WTC11 (cell line): ENCODE measurements around the gene RHOB. TPM values are rescaled to one million over a fixed set of nuclear protein-coding genes. Genes with fewer than 3 reads are reported as not detected.
"Not testable (repeated sequence)": the region's sequence is repeated elsewhere in the genome, so short reads cannot be mapped to it uniquely, and the experiment has no call there.

Experiments used
- ATAC-seq: fragments of 200-7000 bp; cut with Tn5 transposase; 2 replicates; pipeline ENCODE4 v1.10.0; 2021; ENCODE audit warnings: mild to moderate bottlenecking, moderate library complexity
- CTCF ChIA-PET: fragments of 300-600 bp; sonication (Branson Sonifier 250); formaldehyde crosslinking; loops from one replicate; lab custom pipeline; 2021; ENCODE audit warnings: antibody characterized with exemption; lab: Charles Lee
- POLR2A ChIA-PET: fragments of 350-600 bp; sonication (Branson Sonifier 250); formaldehyde crosslinking; loops from one replicate; lab custom pipeline; 2021; ENCODE audit warnings: antibody characterized with exemption; lab: Charles Lee
- DNase-seq: peaks from one replicate; pipeline ENCODE4 v3.0.0; 2021; ENCODE audit warnings: low spot score
- H3K27ac Mint-ChIP-seq: 2 replicates; pipeline ENCODE4 v1.8.0; 2021; ENCODE audit warnings: mixed read lengths
- H3K27me3 Mint-ChIP-seq: 2 replicates; pipeline ENCODE4 v1.8.0; 2021; ENCODE audit warnings: low read depth, mild to moderate bottlenecking, moderate library complexity, mixed read lengths
- H3K36me3 Mint-ChIP-seq: 2 replicates; pipeline ENCODE4 v1.8.0; 2021; ENCODE audit warnings: mixed read lengths
- H3K4me1 Mint-ChIP-seq: 2 replicates; pipeline ENCODE4 v1.8.0; 2022; ENCODE audit warnings: mixed read lengths
- H3K4me3 Mint-ChIP-seq: 2 replicates; pipeline ENCODE4 v1.8.0; 2021; ENCODE audit warnings: mild to moderate bottlenecking, moderate library complexity, mixed read lengths
- H3K9me3 Mint-ChIP-seq: 2 replicates; pipeline ENCODE4 v1.8.0; 2021; ENCODE audit warnings: mixed read lengths
- CBFB ChIP-seq: sonication (generic); formaldehyde crosslinking; IDR thresholded peaks from 2 replicates; pipeline ENCODE4 v1.8.1; 2022; ENCODE audit warnings: mild to moderate bottlenecking, low read depth, missing genetic modification reagents
- CREB1 ChIP-seq: sonication (generic); formaldehyde crosslinking; IDR thresholded peaks from 2 replicates; pipeline ENCODE4 v1.8.0; 2023; ENCODE audit warnings: mild to moderate bottlenecking, missing genetic modification reagents
- E2F4 ChIP-seq: sonication (generic); formaldehyde crosslinking; IDR thresholded peaks from 2 replicates; pipeline ENCODE4 v1.8.1; 2022; ENCODE audit warnings: low read depth, mild to moderate bottlenecking, moderate library complexity, missing genetic modification reagents, borderline replicate concordance
- GABPB1 ChIP-seq: sonication (generic); formaldehyde crosslinking; IDR thresholded peaks from 2 replicates; pipeline ENCODE4 v1.8.1; 2023; ENCODE audit warnings: mild to moderate bottlenecking, missing genetic modification reagents
- IRF2 ChIP-seq: sonication (generic); formaldehyde crosslinking; IDR thresholded peaks from 2 replicates; pipeline ENCODE4 v1.8.0; 2022; ENCODE audit warnings: low read depth, missing genetic modification reagents, borderline replicate concordance
- JAZF1 ChIP-seq: fragments of 250-450 bp; sonication (Bioruptor Pico); IDR thresholded peaks from 2 replicates; pipeline ENCODE4 v1.9.0; 2021; ENCODE audit warnings: moderate library complexity, mild to moderate bottlenecking, inconsistent platforms
- NFYB ChIP-seq: sonication (generic); formaldehyde crosslinking; conservative IDR thresholded peaks from 2 replicates; pipeline ENCODE4 v1.8.0; 2022; ENCODE audit warnings: low read depth, missing genetic modification reagents
- NR2C2 ChIP-seq: sonication (generic); formaldehyde crosslinking; IDR thresholded peaks from 2 replicates; pipeline ENCODE4 v1.8.0; 2022; ENCODE audit warnings: mild to moderate bottlenecking, missing genetic modification reagents
- PRDM15 ChIP-seq: sonication (generic); formaldehyde crosslinking; IDR thresholded peaks from 2 replicates; pipeline ENCODE4 v1.8.0; 2022; ENCODE audit warnings: missing genetic modification reagents
- RORB ChIP-seq: fragments of 250-450 bp; sonication (Bioruptor Pico); IDR thresholded peaks from 2 replicates; pipeline ENCODE4 v1.9.0; 2021; ENCODE audit warnings: mild to moderate bottlenecking
- SOX15 ChIP-seq: fragments of 250-450 bp; sonication (Bioruptor Pico); IDR thresholded peaks from 2 replicates; pipeline ENCODE4 v1.9.0; 2021; ENCODE audit warnings: mild to moderate bottlenecking
- SP1 ChIP-seq: sonication (generic); formaldehyde crosslinking; conservative IDR thresholded peaks from 2 replicates; pipeline ENCODE4 v1.8.1; 2022; ENCODE audit warnings: missing genetic modification reagents
- ZNF138 ChIP-seq: sonication (generic); formaldehyde crosslinking; conservative IDR thresholded peaks from 2 replicates; pipeline ENCODE4 v1.8.1; 2022; ENCODE audit warnings: mild to moderate bottlenecking, moderate library complexity, missing genetic modification reagents
- ZNF396 ChIP-seq: fragments of 250-450 bp; sonication (Bioruptor Pico); IDR thresholded peaks from 2 replicates; pipeline ENCODE4 v1.8.0; 2021; ENCODE audit warnings: mild to moderate bottlenecking, moderate library complexity, borderline replicate concordance
- ZNF425 ChIP-seq: fragments of 250-450 bp; sonication (Bioruptor Pico); conservative IDR thresholded peaks from 2 replicates; pipeline ENCODE4 v1.9.0; 2021; ENCODE audit warnings: mild to moderate bottlenecking
- ZSCAN18 ChIP-seq: fragments of 250-450 bp; sonication (Bioruptor Pico); IDR thresholded peaks from 2 replicates; pipeline ENCODE4 v2.1.2; 2022; ENCODE audit warnings: mild to moderate bottlenecking, moderate library complexity
- total RNA-seq: library from RNA; stranded (reverse); gene quantifications from 3 replicates; pipeline ENCODE4 v1.2.3, GENCODE V29; 2021

Gene RHOB
- total RNA-seq, 1 experiment from 2014 or later, result 20.4 TPM

- ChIA-PET POLR2A (no interaction called here), CTCF (interaction anchor here (0.6 to 1.2 kb wide), 2 partner anchors 9 to 23 kb away, joined by 3 to 4 read pairs; no protein-coding TSS in a partner anchor)
- H3K36me3 Mint-ChIP-seq, result no peaks in the 10 kb centered on the region
- ATAC-seq, result no peak
- H3K27ac Mint-ChIP-seq, result no peak overlapping the region
- no peaks in the 10 kb centered on the region; the same call in 1 of the 2 replicates for H3K27me3 Mint-ChIP-seq
- H3K4me3 Mint-ChIP-seq, result no peak overlapping the region
- H3K4me1 Mint-ChIP-seq, result no peaks in the 10 kb centered on the region
- TF ChIP-seq PRDM15 (no peak), CBFB (no peak), JAZF1 (CRISPR knock-in tag) (no peak), RORB (CRISPR knock-in tag) (no peak), IRF2 (CRISPR knock-in tag) (no peak)
- DNase-seq, result no peak
- H3K9me3 Mint-ChIP-seq, result no peaks in the 10 kb centered on the region
These were observed 12.1 kb upstream of the RHOB start for GRCh38 chr2:20434588-20435294.

- H3K9me3 Mint-ChIP-seq, POLR2A ChIA-PET, H3K27ac Mint-ChIP-seq, H3K27me3 Mint-ChIP-seq, DNase-seq, H3K4me3 Mint-ChIP-seq, H3K4me1 Mint-ChIP-seq, H3K36me3 Mint-ChIP-seq, ATAC-seq: not testable (repeated sequence)
- CTCF ChIA-PET, result interaction anchor here (0.6 to 1.2 kb wide), 4 partner anchors 10 to 580 kb away, joined by 3 to 4 read pairs (median 4); no protein-coding TSS in a partner anchor
These were observed 11.4 kb upstream of the RHOB start for GRCh38 chr2:20435456-20435855.

GRCh38 chr2:20436716-20437470, 10.0 kb upstream of the RHOB start:
- H3K4me1 Mint-ChIP-seq, result 0 out of 2 replicates have a peak, but pooled peaks cover 2% of the 10 kb centered on the region
- ATAC-seq, result no peak
- no peaks in the 10 kb centered on the region; the same call in 1 of the 2 replicates for H3K27me3 Mint-ChIP-seq
- H3K4me3 Mint-ChIP-seq, result no peak overlapping the region
- ChIA-PET POLR2A (interaction anchor here (0.8 kb wide), 1 partner anchor 10 kb away, joined by 3 read pairs; the partner anchor contains the start of gene RHOB), CTCF (interaction anchor here (0.9 to 1.4 kb wide), 6 partner anchors 15 to 213 kb away, joined by 4 to 8 read pairs (median 4); no protein-coding TSS in a partner anchor)
- no peak overlapping the region for H3K27ac Mint-ChIP-seq
- H3K9me3 Mint-ChIP-seq, result no peaks in the 10 kb centered on the region
- no peak for DNase-seq
- no peaks in the 10 kb centered on the region for H3K36me3 Mint-ChIP-seq
- TF ChIP-seq NR2C2 (no peak), CREB1 (CRISPR knock-in tag) (no peak), GABPB1 (CRISPR knock-in tag) (no peak), ZNF425 (CRISPR knock-in tag) (no peak), ZSCAN18 (CRISPR knock-in tag) (no peak), SOX15 (CRISPR knock-in tag) (no peak), SP1 (CRISPR knock-in tag) (no peak), NFYB (no peak), ZNF138 (CRISPR knock-in tag) (no peak), ZNF396 (no peak), PRDM15 (no peak), IRF2 (CRISPR knock-in tag) (no peak), E2F4 (CRISPR knock-in tag) (no peak)
- TF ChIP-seq, all 79 proteins: peak for 0
